Stimulated activated CD4-positive, alpha-beta T cell treated with anti-CD3 and anti-CD28 coated beads, TNF-alpha, amount 100 ng/mL, for 4 hours (primary cell): ENCODE measurements around the gene CYP4A22.
A peak's percentile ranks its signal among the peaks of the same experiment; 100 is the strongest.
"Not testable (repeated sequence)": the region's sequence is repeated elsewhere in the genome, so short reads cannot be mapped to it uniquely, and the experiment has no call there.

Experiments
- DNase-seq, 3 experiments: peaks; one replicate each; pipeline ENCODE4 v3.0.0-alpha.2; 2020; ENCODE audit warnings: low read depth in 3 of 3

Gene CYP4A22

GRCh38 chr1:47157957-47158356 lies 20.7 kb downstream of the CYP4A22 start:
- not testable (repeated sequence) for DNase-seq

- no peak for DNase-seq
Observed at GRCh38 chr1:47160716-47161115, 23.5 kb downstream of the CYP4A22 start.

DNA sequence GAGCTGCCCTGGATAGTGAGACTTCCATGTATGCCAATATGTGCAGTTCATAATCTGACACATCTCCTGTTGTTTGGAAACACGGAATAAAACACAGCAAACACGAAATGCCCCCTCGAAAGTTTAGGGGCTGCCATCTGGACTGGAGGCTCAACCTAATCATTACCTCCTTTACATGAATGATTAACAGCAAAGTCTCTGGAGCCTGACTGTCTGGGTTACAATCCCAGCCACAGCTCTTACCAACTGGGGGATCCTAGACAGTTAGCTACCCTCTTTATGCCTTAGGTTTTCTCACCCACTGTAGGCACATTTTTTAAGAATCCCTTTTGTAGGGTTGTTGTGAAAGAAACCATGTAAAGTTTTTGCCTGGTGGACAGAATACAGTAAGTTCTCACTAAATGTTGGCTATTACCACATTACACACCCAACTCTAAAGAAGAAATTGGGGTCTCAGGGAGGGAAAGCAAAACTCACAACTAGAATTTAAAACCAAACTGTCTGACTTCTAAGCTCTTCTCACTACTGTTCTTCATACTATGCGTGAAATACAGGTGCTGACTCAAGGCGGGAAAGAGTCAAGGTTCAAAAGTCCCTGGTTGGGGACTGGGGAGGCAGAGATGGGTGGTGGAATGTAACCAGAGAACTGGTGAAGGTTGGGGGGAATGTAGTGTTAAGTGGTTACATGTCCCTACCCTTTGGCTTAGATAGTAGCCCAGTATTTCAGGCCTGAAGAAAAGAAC lies 24.2 kb downstream of the CYP4A22 start:
- DNase-seq = no peak

DNA sequence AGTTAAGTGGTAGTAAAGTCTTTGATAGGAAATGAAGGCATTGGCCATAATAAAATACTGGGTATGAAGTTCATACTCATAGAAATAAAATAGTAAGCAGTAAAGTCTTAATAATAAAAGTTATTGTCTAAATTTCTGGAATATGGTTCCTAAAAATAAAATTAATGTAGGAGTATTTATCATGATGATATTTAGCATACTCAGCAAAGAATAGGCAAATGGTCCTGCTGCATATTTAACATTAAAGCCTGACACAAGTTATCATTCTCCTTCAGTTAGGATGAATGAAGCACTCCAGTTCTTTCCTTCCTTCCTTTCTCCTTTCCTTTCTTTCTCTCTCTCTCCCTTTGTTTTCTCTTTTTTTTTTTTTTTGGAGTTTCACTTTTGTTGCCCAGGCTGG lies 27.3 kb downstream of the CYP4A22 start:
- DNase-seq = no peak

GRCh38 chr1:47172782-47173181 lies 35.5 kb downstream of the CYP4A22 start:
- no peak for DNase-seq

- DNase-seq = no peak
Observed at GRCh38 chr1:47174656-47175020, 37.4 kb downstream of the CYP4A22 start.

DNA sequence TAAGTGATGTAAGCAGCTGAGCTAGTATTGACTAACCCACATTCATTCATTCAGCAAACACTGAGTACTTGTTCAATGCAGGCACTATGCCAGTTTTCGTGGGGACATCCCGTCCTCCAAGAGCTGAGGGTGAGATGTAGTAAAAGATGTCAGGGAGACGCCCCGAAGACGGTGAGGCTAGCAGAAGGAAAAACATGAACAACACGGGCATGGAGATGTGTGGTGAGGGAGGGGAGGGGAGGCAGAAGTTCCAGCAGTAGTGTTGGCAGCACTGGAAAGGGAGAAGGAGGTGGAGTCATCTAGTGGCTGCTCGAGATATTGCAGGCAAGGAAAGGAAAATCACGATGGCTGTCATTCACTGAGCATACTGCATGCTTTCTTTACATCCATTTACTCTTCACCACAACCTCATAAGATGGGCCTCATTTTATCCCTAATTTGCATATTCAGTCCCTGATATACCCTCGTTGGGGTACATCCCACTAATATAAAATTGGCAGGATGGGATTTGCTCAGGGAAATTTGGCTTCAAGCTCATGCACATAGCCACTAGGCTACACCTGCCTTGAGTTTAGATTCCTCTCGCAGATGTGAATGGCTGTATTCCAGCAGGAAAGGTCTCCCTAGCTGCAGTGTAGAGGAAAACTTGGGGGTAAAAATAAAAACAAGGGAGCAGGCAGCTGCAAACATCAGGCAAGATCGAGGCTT lies 38.1 kb downstream of the CYP4A22 start:
- DNase-seq = no peak

GRCh38 chr1:47178020-47178419 lies 40.8 kb downstream of the CYP4A22 start:
- no peak for DNase-seq

DNA sequence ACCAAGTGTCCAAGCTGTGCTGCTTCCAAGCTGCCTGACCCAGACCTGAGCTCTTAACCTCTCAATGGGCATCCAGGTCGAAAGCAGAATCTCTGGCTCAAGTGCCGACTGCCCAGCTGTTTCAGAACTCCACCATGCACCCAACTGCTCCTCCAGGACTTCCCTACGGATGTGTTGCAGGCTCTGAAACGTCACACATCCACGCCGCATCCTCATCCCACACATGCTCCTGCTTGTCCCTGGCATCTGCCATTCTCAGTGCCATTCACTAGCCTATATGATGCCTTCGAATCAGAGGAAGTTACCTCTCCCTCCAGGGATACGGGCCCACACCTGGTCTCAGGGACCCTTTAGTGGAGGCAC lies 41.4 kb downstream of the CYP4A22 start:
- DNase-seq = no peak

DNA sequence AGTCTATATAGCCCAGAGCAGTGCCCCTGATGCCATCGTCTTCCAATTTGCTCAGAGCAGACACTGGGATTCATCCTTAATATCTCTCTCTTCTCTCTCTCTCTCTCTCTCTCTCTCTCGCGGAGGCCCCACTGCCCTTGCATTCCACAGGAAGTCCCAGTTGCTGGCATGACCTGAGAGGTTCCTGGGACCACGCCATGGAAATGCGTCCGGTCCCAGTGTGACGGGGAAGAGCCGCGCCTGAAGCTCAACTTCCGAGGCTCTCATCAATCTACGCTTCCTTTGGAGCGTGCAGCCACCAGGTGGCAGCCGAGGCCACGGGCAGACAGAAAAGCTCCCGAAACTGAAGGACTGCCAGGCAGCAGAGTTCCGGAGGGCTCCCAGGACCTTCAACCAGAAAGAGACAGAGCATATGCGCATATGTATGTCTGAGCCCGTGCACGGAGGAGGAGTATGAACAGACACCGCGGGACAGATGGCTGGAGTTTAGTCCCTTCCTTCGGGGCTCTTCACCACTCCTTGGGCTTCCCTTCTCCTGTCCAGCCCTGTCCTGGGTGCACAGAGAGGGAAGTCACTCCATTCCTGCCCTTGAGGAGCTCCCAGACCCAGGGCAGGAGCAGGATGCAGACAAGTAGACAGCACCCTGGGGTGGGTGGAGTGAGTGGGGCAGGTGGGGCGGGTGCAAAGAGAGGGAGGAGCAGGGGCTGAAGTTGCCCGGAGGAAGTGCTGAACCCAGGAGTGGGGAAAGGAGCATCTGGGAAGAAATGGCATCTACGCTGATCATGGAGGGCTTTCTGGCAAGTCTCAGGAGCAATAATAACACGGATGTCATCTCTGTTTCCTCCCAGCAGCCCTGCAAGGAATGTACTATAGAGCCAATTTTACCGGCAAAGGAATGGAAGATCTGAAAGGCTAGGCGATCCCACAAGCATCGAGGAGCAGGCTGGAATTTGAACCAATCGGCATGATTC lies 42.1 kb downstream of the CYP4A22 start:
- DNase-seq = peak; percentile 41 to 52 (median 42)

DNA sequence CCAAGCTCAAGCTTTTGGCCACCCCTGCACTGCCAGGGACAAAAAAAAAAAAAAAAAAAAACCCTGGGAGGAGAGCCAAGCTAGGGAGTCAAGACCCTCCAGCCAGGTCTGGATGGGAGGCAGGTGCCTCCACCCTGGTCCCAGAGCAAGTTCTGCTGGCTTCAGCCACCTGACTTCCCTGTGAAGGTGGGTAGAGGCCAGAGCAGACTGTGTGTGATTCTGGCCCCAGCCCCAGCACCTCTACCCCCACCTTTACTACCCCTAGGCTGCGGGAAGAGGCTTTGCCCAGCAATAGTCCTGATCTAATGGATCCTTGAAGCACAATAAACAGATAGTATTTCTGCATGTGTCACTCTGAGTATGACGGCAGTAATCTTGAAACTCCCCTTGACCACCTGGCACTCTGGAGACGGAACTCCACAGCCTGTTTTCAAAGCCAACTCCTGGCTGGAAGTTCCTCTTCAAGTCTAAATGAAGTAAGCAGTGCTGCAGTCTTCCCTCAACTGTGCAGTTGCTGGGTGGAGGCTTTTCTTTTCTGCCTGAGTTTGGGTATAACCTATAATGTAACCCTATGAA lies 42.8 kb downstream of the CYP4A22 start:
- DNase-seq = no peak

DNA sequence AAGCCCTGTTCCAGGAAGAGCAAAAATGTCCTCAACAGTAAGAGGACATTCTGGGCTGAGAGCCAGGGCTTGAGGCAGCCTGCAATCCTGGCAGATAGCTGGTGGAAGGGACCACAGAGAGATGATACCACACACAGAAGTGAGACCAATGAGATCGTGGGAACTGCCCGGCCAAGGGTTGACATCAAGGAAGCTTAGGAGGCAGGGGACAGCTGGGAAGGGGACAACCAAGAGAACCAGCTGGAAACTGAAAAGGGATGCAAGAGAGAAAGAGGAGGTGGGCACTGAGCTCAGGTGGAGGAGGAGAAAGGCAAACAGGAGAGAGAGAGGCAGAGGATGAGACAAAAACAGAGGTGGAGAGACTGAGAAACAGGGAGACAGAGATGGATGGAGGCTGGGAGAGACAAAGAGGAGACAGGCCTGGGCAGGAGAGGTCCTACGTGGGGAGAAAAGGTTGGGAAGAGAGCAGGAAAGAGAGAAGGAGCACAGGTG lies 43.4 kb downstream of the CYP4A22 start:
- DNase-seq = no peak

GRCh38 chr1:47181095-47181954 lies 44.1 kb downstream of the CYP4A22 start:
- DNase-seq = no peak

DNA sequence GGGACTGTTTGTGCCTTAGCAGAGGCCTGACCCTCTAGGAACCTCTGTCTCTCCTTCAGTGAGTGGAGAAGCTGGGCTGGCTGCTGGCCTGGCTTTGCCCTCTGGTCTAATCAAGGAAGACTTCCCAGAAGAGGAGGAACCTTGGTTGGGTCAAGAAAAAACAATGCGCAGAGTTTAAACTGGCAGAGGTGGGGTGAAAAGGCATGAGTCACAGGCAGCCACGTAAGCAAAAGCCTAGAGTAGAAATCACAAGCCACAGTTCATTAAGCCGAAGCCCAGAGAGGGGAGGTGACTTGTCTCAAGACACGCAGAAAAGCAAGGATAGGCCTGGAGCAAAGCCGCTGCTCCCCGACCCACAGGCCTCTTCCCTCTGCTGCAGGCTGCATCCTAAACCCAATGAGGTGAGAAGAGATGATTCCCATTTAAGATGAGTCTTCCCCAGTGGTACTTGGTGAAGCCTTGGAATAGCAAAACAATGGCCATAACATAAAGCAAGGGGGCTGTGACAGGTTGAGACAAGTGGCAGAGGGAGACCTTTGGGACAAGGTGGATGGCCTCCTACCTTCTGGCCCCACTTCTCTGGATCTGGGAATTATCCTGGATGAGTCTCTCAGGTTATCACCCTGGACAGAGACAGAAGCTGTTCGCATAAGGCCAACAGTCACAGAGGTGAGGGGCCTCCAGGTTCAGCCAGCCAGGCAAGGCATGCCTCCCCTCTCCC lies 44.9 kb downstream of the CYP4A22 start:
- no peak for DNase-seq

- DNase-seq = no peak
Observed at GRCh38 chr1:47182676-47183235, 45.5 kb downstream of the CYP4A22 start.

DNA sequence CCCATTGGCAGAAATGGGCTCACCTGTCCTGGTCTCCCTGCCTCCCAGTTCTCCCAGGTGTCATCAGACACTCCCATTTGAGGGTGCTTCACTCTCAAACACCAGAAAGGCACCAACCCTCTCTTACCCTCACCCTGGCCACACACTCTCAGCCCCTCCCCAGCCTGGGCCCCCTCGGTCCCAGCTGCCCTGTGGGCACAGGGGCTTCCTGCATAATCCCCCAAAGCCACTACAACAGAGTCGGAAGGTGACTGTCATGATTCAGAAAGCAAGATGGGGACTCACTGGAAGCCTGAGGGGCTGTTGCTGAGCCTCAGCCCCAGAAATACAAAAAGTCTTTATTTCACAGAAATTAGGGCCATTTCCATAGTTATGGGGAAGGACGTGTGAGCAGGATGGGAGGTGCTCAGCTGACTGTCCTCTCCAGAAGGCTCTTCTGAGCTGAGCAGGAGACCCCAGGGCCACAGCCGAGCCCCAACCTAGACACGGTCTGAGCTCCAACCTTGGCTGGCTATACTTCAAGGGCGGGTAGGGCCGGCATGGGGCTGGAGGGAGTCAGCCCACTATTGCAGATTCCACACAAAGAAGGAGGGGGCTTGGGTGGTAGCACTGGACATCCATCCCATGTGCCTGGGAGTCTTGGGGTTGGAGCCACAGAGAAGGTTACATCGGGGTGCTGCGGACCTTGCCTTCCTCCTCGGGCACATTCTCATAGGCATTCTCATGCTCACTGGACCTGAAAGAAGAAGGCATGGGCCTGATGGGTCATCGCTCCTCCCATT lies 46.3 kb downstream of the CYP4A22 start:
- DNase-seq = no peak

- DNase-seq = no peak
Observed at GRCh38 chr1:47184090-47184821, 47.0 kb downstream of the CYP4A22 start.
